ENCODE data around the gene TMSB4Y. TPM values are rescaled to one million over a fixed set of nuclear protein-coding genes. Genes with fewer than 3 reads are reported as not detected.

Gene TMSB4Y
- total and polyA plus RNA-seq, 2 experiments from 2014 or later = not detected

DNA sequence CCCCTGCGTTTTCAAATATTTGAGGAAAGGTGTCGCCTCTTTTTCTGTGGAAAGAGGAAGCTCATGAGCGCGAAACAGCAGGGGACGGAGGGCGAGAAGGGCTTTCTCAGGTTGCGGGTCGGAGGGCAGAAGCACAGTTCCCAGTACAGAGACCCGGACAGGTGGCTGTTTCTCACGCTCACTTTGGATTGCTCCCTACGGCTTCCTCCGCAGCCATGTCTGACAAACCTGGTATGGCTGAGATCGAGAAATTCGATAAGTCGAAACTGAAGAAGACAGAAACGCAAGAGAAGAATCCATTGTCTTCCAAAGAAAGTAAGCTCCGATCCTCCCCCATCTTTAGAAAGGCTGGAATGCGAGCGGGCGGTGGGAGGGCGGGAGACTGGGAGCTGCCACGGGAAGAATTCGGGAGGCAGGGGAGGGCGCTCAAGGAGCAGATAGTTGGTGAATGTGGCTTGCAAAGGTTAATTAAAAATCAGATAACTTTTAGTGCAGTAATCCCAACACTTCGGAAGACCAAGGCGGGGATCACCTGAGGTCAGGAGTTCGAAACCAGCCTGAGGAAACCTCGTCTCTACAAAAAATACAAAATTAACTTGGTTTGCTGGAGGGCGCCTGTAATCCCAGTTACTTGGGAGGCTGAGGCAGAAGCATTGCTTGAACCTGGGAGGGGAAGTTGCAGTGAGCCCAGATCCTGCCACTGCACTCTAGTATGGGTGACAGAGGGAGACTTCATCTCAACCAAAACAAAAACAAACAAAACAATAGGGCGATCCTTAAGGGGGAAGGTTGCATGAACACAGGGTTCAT is 627 bp downstream of the TMSB4Y start:
- H3K4me2 ChIP-seq = no peak overlapping the region
- H3K4me3 ChIP-seq = no peak overlapping the region
- TF ChIP-seq EZH2 (IDR thresholded peaks at IDR 0.05; ENCODE audit: borderline replicate concordance) = no peak
- TF ChIP-seq, protein P1, sequence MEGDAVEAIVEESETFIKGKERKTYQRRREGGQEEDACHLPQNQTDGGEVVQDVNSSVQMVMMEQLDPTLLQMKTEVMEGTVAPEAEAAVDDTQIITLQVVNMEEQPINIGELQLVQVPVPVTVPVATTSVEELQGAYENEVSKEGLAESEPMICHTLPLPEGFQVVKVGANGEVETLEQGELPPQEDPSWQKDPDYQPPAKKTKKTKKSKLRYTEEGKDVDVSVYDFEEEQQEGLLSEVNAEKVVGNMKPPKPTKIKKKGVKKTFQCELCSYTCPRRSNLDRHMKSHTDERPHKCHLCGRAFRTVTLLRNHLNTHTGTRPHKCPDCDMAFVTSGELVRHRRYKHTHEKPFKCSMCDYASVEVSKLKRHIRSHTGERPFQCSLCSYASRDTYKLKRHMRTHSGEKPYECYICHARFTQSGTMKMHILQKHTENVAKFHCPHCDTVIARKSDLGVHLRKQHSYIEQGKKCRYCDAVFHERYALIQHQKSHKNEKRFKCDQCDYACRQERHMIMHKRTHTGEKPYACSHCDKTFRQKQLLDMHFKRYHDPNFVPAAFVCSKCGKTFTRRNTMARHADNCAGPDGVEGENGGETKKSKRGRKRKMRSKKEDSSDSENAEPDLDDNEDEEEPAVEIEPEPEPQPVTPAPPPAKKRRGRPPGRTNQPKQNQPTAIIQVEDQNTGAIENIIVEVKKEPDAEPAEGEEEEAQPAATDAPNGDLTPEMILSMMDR (IDR thresholded peaks at IDR 0.05; ENCODE audit: poor library complexity) = no peak
- TF ChIP-seq EZH2phosphoT487 (IDR thresholded peaks at IDR 0.05; ENCODE audit: low read depth, severe bottlenecking, unreplicated experiment) = no peak
- H3K9me2 ChIP-seq (replicated peaks; ENCODE audit: insufficient read depth) = no peaks in the 10 kb centered on the region
- no peak overlapping the region for H2AFZ ChIP-seq
- no peaks in the 10 kb centered on the region for H3K36me3 ChIP-seq (replicated peaks; ENCODE audit: insufficient read depth, low read depth)
- no CpG with 5 or more reads among the region's 30 CpGs for WGBS (ENCODE audit: low lambda C conversion rate, missing lambda C conversion rate)
- H3K4me1 ChIP-seq (ENCODE audit: insufficient read depth) = no peaks in the 10 kb centered on the region
- no peak overlapping the region for H3K27ac ChIP-seq
- no peak for DNase-seq (ENCODE audit: low spot score)
- no peaks in the 10 kb centered on the region for H4K20me1 ChIP-seq (ENCODE audit: insufficient read depth, poor library complexity, severe bottlenecking)
- H3K79me2 ChIP-seq = no peaks in the 10 kb centered on the region
- no peaks in the 10 kb centered on the region for H3K9me3 ChIP-seq (ENCODE audit: low read depth)
- H3K27me3 ChIP-seq = no peaks in the 10 kb centered on the region

DNA sequence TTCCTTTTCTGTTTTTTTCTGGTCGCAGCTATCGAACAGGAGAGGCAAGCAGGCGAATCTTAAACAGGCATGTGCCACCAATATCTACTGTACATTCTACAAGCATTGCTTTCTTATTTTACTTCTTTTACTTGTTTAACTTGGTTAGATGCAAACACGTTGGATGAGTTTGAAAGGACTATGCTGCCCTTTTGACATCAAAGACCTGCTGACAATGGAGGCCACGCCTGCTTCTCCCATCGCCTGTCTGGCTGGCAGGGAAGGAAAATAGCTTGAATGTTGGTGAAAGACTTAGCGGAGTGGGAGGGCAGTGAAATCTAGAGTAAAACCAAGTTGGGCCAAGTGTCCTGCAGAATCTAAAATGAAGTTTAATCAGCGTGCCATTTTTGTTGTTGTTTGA is 1.5 kb downstream of the TMSB4Y start:
- Histone ChIP-seq H3K27me3 (no peaks in the 10 kb centered on the region), H3K27ac (no peak overlapping the region), H3K9me2 (replicated peaks; ENCODE audit: insufficient read depth) (no peaks in the 10 kb centered on the region), H3K4me1 (ENCODE audit: insufficient read depth) (no peaks in the 10 kb centered on the region), H3K9me3 (ENCODE audit: low read depth) (no peaks in the 10 kb centered on the region), H3K4me3 (no peak overlapping the region), H3K4me2 (no peak overlapping the region), H2AFZ (no peak overlapping the region), H3K36me3 (replicated peaks; ENCODE audit: insufficient read depth, low read depth) (no peaks in the 10 kb centered on the region), H3K79me2 (no peaks in the 10 kb centered on the region), H4K20me1 (ENCODE audit: insufficient read depth, poor library complexity, severe bottlenecking) (no peaks in the 10 kb centered on the region)
- no CpG with 5 or more reads among the region's 8 CpGs for WGBS (ENCODE audit: low lambda C conversion rate, missing lambda C conversion rate)
- DNase-seq (ENCODE audit: low spot score) = no peak
- TF ChIP-seq EZH2 (IDR thresholded peaks at IDR 0.05; ENCODE audit: borderline replicate concordance) (no peak), EZH2phosphoT487 (IDR thresholded peaks at IDR 0.05; ENCODE audit: low read depth, severe bottlenecking, unreplicated experiment) (no peak)
- TF ChIP-seq, protein P1 (IDR thresholded peaks at IDR 0.05; ENCODE audit: poor library complexity) = no peak

DNA sequence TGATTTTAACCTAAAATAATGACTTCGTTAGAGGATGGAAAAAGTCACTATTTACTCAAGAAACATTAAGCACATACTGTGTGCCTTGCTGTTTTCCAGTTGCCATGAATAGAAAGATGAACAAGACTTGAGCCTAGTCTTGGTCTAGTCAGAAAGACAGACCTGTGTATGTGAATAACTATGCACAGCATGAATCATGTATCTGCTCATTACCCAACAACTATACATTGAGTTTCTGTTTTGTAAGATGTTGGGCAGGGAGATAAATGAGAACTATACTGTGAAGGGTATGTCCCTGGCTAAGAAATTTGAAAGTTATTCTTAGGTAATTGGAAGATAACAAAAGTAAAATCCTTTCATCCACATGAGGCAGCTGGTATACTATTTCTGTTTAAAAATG is 4.3 kb downstream of the TMSB4Y start:
- Histone ChIP-seq H3K36me3 (replicated peaks; ENCODE audit: insufficient read depth, low read depth) (no peaks in the 10 kb centered on the region), H3K27me3 (no peaks in the 10 kb centered on the region), H3K4me3 (no peak overlapping the region), H3K27ac (no peak overlapping the region), H4K20me1 (ENCODE audit: insufficient read depth, poor library complexity, severe bottlenecking) (no peaks in the 10 kb centered on the region), H3K4me1 (ENCODE audit: insufficient read depth) (no peaks in the 10 kb centered on the region), H2AFZ (no peak overlapping the region), H3K9me3 (ENCODE audit: low read depth) (no peaks in the 10 kb centered on the region), H3K79me2 (no peaks in the 10 kb centered on the region), H3K9me2 (replicated peaks; ENCODE audit: insufficient read depth) (no peaks in the 10 kb centered on the region), H3K4me2 (no peak overlapping the region)
- no peak for DNase-seq (ENCODE audit: low spot score)
- no CpG with 5 or more reads among the region's 1 CpG for WGBS (ENCODE audit: low lambda C conversion rate, missing lambda C conversion rate)
- TF ChIP-seq, protein P1 (IDR thresholded peaks at IDR 0.05; ENCODE audit: poor library complexity) = no peak
- no peak for TF ChIP-seq EZH2phosphoT487 (IDR thresholded peaks at IDR 0.05; ENCODE audit: low read depth, severe bottlenecking, unreplicated experiment)
- TF ChIP-seq EZH2 (IDR thresholded peaks at IDR 0.05; ENCODE audit: borderline replicate concordance) = no peak

Measured in hepatocyte (in vitro differentiated cells).